Activated CD8-positive, alpha-beta T cell treated with anti-CD3 and anti-CD28 coated beads for 36 hours (primary cell): Measurements from ENCODE around the gene PTX4. TPM values are rescaled to one million over a fixed set of nuclear protein-coding genes. Genes with fewer than 3 reads are reported as not detected.

ENCODE experiments used
- ATAC-seq: fragments of 200-7000 bp; cut with Tn5 transposase; one replicate; pipeline ENCODE4 v1.10.0; 2021; ENCODE audit warnings: mild to moderate bottlenecking, moderate library complexity
- CTCF ChIA-PET: fragments of 350-600 bp; sonication (Branson Sonifier 250); formaldehyde crosslinking; loops from one replicate; lab custom pipeline; 2021; ENCODE audit warnings: antibody characterized with exemption; lab: Charles Lee
- POLR2A ChIA-PET: fragments of 350-600 bp; sonication (Branson Sonifier 250); formaldehyde crosslinking; loops from one replicate; lab custom pipeline; 2021; ENCODE audit warnings: antibody characterized with exemption; lab: Charles Lee
- DNase-seq: peaks from one replicate; pipeline ENCODE4 v3.0.0-alpha.2; 2020
- H3K27ac Mint-ChIP-seq: one replicate; pipeline ENCODE4 v1.8.0; 2021; ENCODE audit warnings: mild to moderate bottlenecking, mixed read lengths
- H3K27me3 Mint-ChIP-seq: one replicate; pipeline ENCODE4 v1.8.0; 2021; ENCODE audit warnings: mixed read lengths
- H3K36me3 Mint-ChIP-seq: one replicate; pipeline ENCODE4 v1.8.0; 2021; ENCODE audit warnings: low read depth, mixed read lengths
- H3K4me1 Mint-ChIP-seq: one replicate; pipeline ENCODE4 v1.8.0; 2021; ENCODE audit warnings: low read depth, mixed read lengths
- H3K4me3 Mint-ChIP-seq: one replicate; pipeline ENCODE4 v1.8.0; 2021; ENCODE audit warnings: mild to moderate bottlenecking, moderate library complexity, mixed read lengths
- H3K9me3 Mint-ChIP-seq: one replicate; pipeline ENCODE4 v1.8.0; 2021; ENCODE audit warnings: mixed read lengths
- CTCF ChIP-seq: fragments of 200-600 bp; IDR thresholded peaks from one replicate; pipeline ENCODE4 v1.8.0; 2022; ENCODE audit warnings: antibody characterized with exemption, mild to moderate bottlenecking
- intact Hi-C: fragments of 100-400 bp; cut with micrococcal nuclease; formaldehyde crosslinking; loops from one replicate; pipeline ENCODE4 v1.10.0; 2022
- total RNA-seq, 2 experiments: library from RNA; stranded (reverse); gene quantifications; one replicate each; pipeline ENCODE4 v1.2.3, GENCODE V29; 2021

PTX4 gene
- total RNA-seq, 2 experiments from 2014 or later = not detected

GRCh38 chr16:1496464-1496863, 7.7 kb upstream of the PTX4 start:
- Mint-ChIP-seq H3K4me3 (no peak overlapping the region), H3K36me3 (peaks cover 10% of the 10 kb centered on the region), H3K27ac (no peak overlapping the region), H3K4me1 (peaks cover 10% of the 10 kb centered on the region), H3K27me3 (no peaks in the 10 kb centered on the region), H3K9me3 (no peaks in the 10 kb centered on the region)
- intact Hi-C loops = no loop called here
- no peak for TF ChIP-seq CTCF
- CTCF ChIA-PET = no interaction called here
- POLR2A ChIA-PET = interaction anchor here (2.1 kb wide), 1 partner anchor 19 kb away, joined by 8 read pairs; no protein-coding TSS in a partner anchor
- DNase-seq = no peak
- no peak for ATAC-seq

- no peak overlapping the region for H3K27ac Mint-ChIP-seq
- peaks cover 10% of the 10 kb centered on the region for H3K4me1 Mint-ChIP-seq
- ChIA-PET CTCF (no interaction called here), POLR2A (interaction anchor here (2.1 kb wide), 1 partner anchor 19 kb away, joined by 8 read pairs; no protein-coding TSS in a partner anchor)
- ATAC-seq = no peak
- no peak overlapping the region for H3K4me3 Mint-ChIP-seq
- intact Hi-C loops = no loop called here
- H3K36me3 Mint-ChIP-seq = peaks cover 10% of the 10 kb centered on the region
- DNase-seq = no peak
- TF ChIP-seq CTCF = no peak
- H3K27me3 Mint-ChIP-seq = no peaks in the 10 kb centered on the region
- H3K9me3 Mint-ChIP-seq = no peaks in the 10 kb centered on the region
These were observed 7.1 kb upstream of the PTX4 start for GRCh38 chr16:1495889-1496262.

DNA sequence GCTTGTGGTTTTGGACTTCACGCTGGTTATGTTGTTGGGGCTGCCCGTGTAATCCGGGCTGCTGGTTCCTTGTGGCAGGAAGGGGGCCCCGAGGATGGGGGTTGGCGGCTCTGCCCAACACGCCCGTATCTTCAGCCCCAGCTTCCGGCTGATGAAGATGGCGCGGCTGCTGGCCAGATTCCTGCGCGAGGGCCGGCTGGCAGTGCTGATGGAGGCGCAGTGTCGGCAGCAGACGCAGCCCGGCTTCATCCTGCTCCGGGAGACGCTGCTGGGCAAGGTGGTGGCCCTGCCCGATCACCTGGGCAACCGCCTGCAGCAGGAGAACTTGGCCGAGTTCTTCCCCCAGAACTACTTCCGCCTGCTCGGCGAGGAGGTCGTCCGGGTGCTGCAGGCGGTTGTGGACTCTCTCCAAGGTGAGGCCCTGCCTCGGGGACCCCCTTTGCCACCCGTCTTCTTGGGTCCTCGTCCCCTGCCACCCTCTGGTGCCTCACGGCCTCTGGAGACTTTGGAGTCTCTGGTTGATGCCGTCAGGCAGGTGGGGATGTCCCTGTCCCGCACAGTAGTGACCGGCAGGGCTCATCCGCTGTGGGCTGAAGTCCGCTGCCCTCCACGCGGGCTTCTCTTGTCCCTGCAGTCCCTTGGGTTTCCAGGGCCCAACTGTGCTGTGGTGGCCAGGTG, 6.6 kb upstream of the PTX4 start:
- ATAC-seq = no peak
- Mint-ChIP-seq H3K27ac (no peak overlapping the region), H3K9me3 (no peaks in the 10 kb centered on the region), H3K36me3 (peaks cover 10% of the 10 kb centered on the region), H3K4me3 (peak overlapping the region; percentile 93), H3K27me3 (no peaks in the 10 kb centered on the region), H3K4me1 (peaks cover 10% of the 10 kb centered on the region)
- no peak for DNase-seq
- CTCF ChIA-PET = no interaction called here
- no peak for TF ChIP-seq CTCF
- intact Hi-C loops = no loop called here
- POLR2A ChIA-PET = interaction anchor here (1.0 to 2.9 kb wide), 3 partner anchors 8 to 20 kb away, joined by 3 to 15 read pairs (median 8); no protein-coding TSS in a partner anchor

DNA sequence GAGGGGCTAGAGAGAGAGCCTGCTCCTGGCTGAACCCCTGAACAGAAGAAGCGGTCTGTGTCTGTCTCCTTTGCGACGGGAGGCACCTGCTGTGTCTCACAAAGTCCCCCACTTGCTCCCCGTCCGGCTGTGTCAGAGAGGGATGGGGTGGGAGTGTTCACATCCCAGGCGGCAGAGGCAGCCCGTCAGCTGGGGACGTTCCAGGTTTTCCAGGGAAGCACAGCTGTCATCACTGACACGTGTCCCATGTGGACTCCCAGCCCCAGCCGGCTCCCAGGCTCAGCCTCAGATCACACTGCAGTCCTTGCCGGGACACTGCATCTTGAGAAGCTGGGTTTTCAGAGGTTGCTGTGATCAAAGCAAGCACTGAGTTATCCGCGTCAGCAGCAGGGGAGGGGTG, 6.0 kb upstream of the PTX4 start:
- no peak for TF ChIP-seq CTCF
- Mint-ChIP-seq H3K27ac (no peak overlapping the region), H3K9me3 (no peaks in the 10 kb centered on the region), H3K36me3 (peaks cover 10% of the 10 kb centered on the region), H3K27me3 (no peaks in the 10 kb centered on the region), H3K4me3 (peak overlapping the region; percentile 93), H3K4me1 (peaks cover 10% of the 10 kb centered on the region)
- DNase-seq (no peak), ATAC-seq (no peak)
- intact Hi-C loops = no loop called here
- POLR2A ChIA-PET = interaction anchor here (1.0 to 2.9 kb wide), 4 partner anchors 9 to 40 kb away, joined by 3 to 15 read pairs (median 7); partner anchors contain the start of gene TMEM204
- CTCF ChIA-PET = interaction anchor here (0.9 kb wide), 1 partner anchor 115 kb away, joined by 3 read pairs; no protein-coding TSS in a partner anchor

DNA sequence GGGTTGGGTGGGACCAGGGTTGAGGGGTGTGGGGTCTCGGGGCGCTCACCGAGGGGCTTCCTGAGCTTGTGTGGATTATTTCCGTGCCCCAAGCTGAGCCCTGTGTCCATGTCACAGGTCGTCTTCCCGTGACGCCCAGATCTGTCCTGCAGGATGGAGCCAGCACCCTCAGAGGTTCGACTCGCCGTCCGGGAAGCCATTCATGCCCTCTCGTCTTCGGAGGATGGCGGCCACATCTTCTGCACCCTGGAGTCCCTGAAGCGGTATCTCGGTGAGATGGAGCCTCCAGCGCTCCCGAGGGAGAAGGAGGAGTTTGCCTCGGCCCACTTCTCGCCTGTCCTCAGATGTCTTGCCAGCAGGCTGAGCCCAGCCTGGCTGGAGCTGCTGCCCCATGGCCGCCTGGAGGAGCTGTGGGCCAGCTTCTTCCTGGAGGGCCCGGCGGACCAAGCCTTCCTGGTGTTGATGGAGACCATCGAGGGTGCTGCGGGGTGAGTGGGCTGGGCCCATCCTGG, 5.4 kb upstream of the PTX4 start:
- intact Hi-C loops = no loop called here
- no peak for DNase-seq
- no peaks in the 10 kb centered on the region for H3K9me3 Mint-ChIP-seq

More for the DNA sequence above, 5.4 kb upstream of the PTX4 start:
- Mint-ChIP-seq H3K27ac (peak overlapping the region; percentile 86), H3K27me3 (no peaks in the 10 kb centered on the region), H3K36me3 (peaks cover 10% of the 10 kb centered on the region), H3K4me1 (peaks cover 10% of the 10 kb centered on the region), H3K4me3 (peak overlapping the region; percentile 93)
- POLR2A ChIA-PET = interaction anchor here (0.9 to 3.4 kb wide), 7 partner anchors 9 to 116 kb away, joined by 3 to 15 read pairs (median 7); partner anchors contain the start of genes TMEM204 and UQCC4
- TF ChIP-seq CTCF = no peak
- ATAC-seq = no peak
- CTCF ChIA-PET = interaction anchor here (0.9 kb wide), 1 partner anchor 115 kb away, joined by 3 read pairs; no protein-coding TSS in a partner anchor
